Central memory CD8-positive, alpha-beta T cell (primary cell): ENCODE results near the gene MICAL2.
A peak's percentile ranks its signal among the peaks of the same experiment; 100 is the strongest.

ENCODE experiments used
- ATAC-seq: fragments of 150-1000 bp; cut with Tn5 transposase; replicated peaks from 2 replicates; pipeline ENCODE4 v1.10.0; 2022; ENCODE audit warnings: mild to moderate bottlenecking, moderate FRiP score, moderate number of reproducible peaks; ENCODE audit not compliant: poor library complexity, severe bottlenecking; ENCODE audit errors: extremely low read depth
- DNase-seq, 2 donors: peaks; one replicate each; pipeline ENCODE4 v3.0.0; 2021; ENCODE audit warnings: low spot score in 2 of 2
- H3K27ac Mint-ChIP-seq: one replicate; pipeline ENCODE4 v1.8.0; 2022; ENCODE audit warnings: low read depth, mild to moderate bottlenecking, moderate library complexity, mixed read lengths
- H3K27me3 Mint-ChIP-seq: one replicate; pipeline ENCODE4 v1.8.0; 2022; ENCODE audit warnings: mixed read lengths
- H3K36me3 Mint-ChIP-seq: one replicate; pipeline ENCODE4 v1.8.0; 2022; ENCODE audit warnings: mild to moderate bottlenecking, moderate library complexity, mixed read lengths; ENCODE audit not compliant: insufficient read depth
- H3K4me1 Mint-ChIP-seq: one replicate; pipeline ENCODE4 v1.8.0; 2022; ENCODE audit warnings: mixed read lengths
- H3K4me3 Mint-ChIP-seq: one replicate; pipeline ENCODE4 v1.8.0; 2022; ENCODE audit warnings: mild to moderate bottlenecking, moderate library complexity, mixed read lengths
- H3K9me3 Mint-ChIP-seq: one replicate; pipeline ENCODE4 v1.8.0; 2022; ENCODE audit warnings: mixed read lengths

Gene MICAL2

DNA sequence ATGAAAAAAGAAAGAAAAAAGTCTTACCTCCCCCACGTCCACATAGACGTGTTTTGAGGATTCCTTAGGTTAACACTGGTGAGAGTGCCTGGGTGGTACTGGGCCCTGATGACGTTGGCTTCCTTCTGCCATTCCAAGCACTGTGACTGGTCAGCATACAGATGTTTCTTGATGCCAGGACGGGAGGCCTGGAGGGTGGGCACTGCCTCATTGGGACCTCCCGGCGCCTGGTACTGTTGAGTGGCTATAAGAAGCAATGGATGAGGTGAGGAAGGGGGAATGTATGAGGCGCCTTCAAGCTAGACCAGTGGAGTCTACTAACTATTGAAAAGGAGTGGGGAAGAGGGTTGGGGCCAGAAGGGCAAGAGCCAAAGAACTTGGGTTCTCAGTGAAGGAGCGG lies 45.3 kb downstream of the MICAL2 start:
- Mint-ChIP-seq H3K9me3 (no peaks in the 10 kb centered on the region), H3K27me3 (no peaks in the 10 kb centered on the region), H3K36me3 (peaks cover 3% of the 10 kb centered on the region), H3K27ac (peak overlapping the region; percentile 70), H3K4me3 (no peak overlapping the region), H3K4me1 (peaks cover 49% of the 10 kb centered on the region)
- ATAC-seq, result no peak
- no peak for DNase-seq

DNA sequence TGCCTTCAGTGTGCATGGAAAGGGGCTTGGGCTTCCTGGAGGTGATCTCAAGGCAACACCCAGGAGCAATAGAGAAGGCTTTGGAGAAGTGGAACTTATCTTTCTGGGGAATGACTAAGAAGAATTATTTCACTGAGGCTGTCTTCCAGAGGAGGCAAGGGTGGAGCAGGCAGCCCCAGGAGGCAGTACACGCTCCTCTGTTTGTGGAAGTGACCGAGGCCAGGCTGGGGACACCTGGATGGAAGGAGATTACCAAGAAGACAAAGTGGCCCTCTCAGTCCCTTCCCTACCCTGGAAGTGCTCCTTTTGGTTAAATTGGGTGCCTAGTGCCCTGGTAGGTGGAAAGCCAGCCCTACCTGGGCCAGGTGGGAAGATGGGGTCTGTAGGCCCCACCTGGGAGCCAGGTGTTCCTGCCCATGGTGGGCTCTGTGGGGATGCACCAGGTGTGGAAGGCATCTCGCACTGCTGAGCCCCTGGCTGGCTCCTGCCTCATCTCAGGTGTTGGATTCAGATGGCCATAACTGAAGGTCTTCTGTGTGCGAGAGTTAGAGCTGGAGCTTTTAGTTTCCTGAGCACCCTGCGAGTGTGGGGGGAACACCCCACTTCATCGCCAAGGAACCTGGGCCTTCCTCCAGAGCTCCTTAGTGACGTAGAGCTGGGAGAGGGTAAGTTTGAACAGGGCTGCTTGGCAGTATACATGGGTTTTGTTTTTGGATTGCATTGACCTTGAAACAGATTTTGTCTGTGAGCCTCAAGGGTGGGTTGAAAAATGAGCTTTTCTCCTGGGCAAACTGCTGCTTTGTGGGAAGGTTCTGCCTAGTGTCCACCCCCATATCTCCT lies 46.1 kb downstream of the MICAL2 start:
- H3K36me3 Mint-ChIP-seq, result peaks cover 3% of the 10 kb centered on the region

DNA sequence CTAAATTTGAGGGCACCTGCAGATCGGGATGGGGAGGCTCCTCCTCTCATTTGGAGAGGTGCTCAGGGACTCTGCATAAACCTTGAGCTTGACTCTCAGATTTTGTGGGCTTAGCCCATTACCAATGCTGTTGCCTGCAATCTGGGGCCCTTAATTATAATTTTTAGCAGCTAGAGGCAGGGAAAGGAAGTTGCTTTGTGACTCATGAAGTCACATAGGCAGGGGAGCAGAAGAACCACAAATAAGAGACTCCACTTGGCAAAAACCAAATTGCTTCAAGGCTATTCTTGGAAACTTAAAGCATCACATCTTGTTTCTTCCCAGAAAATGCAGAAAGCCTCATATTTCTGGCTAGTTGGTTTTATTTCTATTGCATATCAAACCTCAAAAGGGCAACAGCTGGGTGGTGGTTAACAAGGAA lies 46.9 kb downstream of the MICAL2 start:
- H3K4me1 Mint-ChIP-seq, result peaks cover 48% of the 10 kb centered on the region
- no peak overlapping the region for H3K4me3 Mint-ChIP-seq

More for the DNA sequence above, 46.1 kb downstream of the MICAL2 start:
- Mint-ChIP-seq H3K9me3 (no peaks in the 10 kb centered on the region), H3K27ac (peak overlapping the region; percentile 70), H3K4me3 (no peak overlapping the region), H3K27me3 (no peaks in the 10 kb centered on the region), H3K4me1 (peaks cover 50% of the 10 kb centered on the region)
- no peak for ATAC-seq
- no peak for DNase-seq

DNA sequence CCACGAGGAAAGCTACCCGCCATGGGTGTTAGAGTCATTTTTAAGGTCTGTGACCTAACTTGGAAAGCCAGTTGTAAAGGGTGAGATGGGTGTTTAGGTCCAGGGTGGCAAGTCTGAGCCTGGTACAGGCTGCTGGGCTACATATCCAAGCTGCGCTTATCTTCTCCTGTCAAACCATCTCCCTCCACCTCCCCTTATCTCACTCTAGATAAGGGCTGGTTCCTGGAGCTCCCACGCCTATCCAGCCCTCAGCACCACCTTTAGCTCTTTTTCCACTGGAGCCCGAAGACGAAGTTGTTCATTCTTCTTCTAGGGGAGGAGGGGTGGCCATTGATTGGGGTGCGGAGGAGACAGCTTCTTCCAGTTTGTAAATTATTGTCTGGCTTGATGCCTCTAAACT lies 48.5 kb downstream of the MICAL2 start:
- DNase-seq, result no peak
- H3K27ac Mint-ChIP-seq, result no peak overlapping the region
- H3K4me1 Mint-ChIP-seq, result peaks cover 40% of the 10 kb centered on the region
- H3K36me3 Mint-ChIP-seq, result no peaks in the 10 kb centered on the region
- no peaks in the 10 kb centered on the region for H3K9me3 Mint-ChIP-seq
- no peak overlapping the region for H3K4me3 Mint-ChIP-seq
- no peaks in the 10 kb centered on the region for H3K27me3 Mint-ChIP-seq
- ATAC-seq, result no peak

More for the DNA sequence above, 46.9 kb downstream of the MICAL2 start:
- DNase-seq (no peak), ATAC-seq (peak; percentile 62)
- peaks cover 3% of the 10 kb centered on the region for H3K36me3 Mint-ChIP-seq
- no peaks in the 10 kb centered on the region for H3K27me3 Mint-ChIP-seq
- no peaks in the 10 kb centered on the region for H3K9me3 Mint-ChIP-seq
- H3K27ac Mint-ChIP-seq, result peak overlapping the region; percentile 70

DNA sequence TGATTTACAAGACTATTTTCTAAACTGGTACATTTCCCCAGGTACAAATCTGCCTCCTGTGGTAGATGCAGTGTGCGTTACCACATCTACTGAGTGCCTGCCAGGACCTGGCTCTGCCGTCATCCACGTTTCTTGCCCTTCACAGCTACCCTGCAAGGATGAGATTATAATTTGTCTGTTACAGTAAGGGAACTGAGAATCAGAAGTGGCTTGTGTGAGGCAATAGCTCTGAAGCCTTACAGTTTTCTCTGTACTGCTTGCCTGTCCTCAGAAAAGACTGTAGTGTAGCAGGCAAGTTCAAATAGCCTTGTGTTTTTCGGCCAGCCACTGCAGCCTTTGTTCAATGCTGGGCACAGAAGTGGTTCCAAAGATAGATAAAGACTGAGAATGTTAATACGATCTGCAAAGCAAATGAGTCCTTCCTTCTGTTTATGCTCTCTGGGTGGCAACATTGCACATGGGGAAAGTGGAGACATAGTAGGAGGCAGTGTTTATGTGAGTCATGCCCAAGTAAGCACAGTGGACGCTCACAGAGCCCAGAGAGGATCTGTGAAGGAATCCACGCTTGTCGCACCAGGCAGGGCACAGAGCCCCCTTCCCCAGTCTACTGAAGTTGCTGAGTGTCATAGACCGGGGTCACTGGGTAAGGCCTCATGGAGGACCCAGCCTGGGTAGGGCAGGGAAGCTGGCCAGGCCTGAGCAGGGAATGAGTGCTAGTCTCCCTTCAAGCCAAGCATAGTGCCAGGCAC lies 49.1 kb downstream of the MICAL2 start:
- Mint-ChIP-seq H3K27ac (no peak overlapping the region), H3K27me3 (no peaks in the 10 kb centered on the region), H3K9me3 (no peaks in the 10 kb centered on the region), H3K36me3 (no peaks in the 10 kb centered on the region), H3K4me1 (peaks cover 38% of the 10 kb centered on the region), H3K4me3 (no peak overlapping the region)
- ATAC-seq, result no peak
- no peak for DNase-seq

DNA sequence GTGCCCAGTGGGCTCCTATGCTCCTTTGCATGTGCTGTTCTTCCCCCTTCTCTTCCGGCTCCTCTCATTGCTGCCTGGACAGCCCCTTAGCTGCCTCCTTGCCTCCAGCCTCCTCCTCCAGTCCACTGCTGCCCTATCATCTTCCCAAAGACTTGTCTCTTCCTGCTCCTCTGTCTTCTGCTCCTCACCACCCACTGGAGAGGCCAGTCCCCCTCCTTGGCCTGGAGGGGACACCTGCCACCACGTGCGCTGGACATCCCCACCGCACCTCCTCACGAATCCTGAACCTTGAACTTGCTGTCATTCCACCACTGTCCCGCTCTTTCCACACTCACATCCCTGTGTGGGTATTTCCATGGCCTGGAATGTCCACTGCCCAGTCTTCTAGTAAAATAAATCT lies 49.8 kb downstream of the MICAL2 start:
- no peaks in the 10 kb centered on the region for H3K9me3 Mint-ChIP-seq
- peaks cover 4% of the 10 kb centered on the region for H3K36me3 Mint-ChIP-seq
- no peaks in the 10 kb centered on the region for H3K27me3 Mint-ChIP-seq
- DNase-seq (no peak), ATAC-seq (no peak)
- peak overlapping the region; percentile 53 for H3K27ac Mint-ChIP-seq
- peaks cover 37% of the 10 kb centered on the region for H3K4me1 Mint-ChIP-seq
- H3K4me3 Mint-ChIP-seq, result no peak overlapping the region

DNA sequence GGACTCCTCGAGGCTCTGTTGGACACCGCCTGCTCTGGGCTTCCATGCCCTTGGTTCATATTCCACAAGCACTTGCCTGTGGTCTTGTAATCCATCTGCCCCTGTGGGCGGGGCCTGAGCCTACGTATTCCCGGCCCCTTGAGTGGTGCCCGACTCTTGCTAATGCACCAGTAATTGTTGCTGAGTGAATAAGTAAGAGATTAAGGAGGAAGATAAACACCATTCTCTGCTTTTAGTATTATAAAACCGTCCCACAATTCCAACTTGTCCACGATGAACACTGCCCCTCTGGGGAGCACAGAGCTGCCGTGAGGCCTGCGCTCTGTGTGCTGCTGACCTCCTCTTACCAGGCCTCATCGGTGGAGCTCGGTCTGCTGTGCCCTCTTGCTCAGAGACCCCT lies 50.3 kb downstream of the MICAL2 start:
- H3K27ac Mint-ChIP-seq, result peak overlapping the region; percentile 53
- no peaks in the 10 kb centered on the region for H3K9me3 Mint-ChIP-seq
- no peaks in the 10 kb centered on the region for H3K27me3 Mint-ChIP-seq
- H3K4me1 Mint-ChIP-seq, result peaks cover 33% of the 10 kb centered on the region
- ATAC-seq (no peak), DNase-seq (no peak)
- peaks cover 4% of the 10 kb centered on the region for H3K36me3 Mint-ChIP-seq
- H3K4me3 Mint-ChIP-seq, result no peak overlapping the region

DNA sequence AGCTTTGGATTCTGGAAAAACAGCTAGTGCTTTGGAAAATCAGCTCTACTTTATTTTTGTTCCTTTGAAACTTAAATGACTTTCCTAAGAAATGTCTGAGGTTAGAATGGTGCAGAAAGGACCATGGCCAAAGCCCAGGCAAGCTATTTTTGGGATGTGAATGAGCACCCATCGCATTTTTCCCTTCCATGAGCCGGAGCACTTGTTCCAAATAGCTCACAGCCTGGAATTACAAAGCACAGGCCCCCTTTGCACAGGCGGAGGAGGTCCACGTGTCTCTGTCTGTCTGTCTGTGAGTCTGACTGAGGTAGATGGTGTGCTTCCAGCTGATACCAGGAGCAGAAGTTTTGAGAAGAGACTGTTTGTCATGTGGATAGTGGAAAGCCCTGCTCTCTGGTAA lies 50.7 kb downstream of the MICAL2 start:
- Mint-ChIP-seq H3K36me3 (peaks cover 4% of the 10 kb centered on the region), H3K4me3 (no peak overlapping the region), H3K4me1 (peaks cover 28% of the 10 kb centered on the region), H3K27me3 (no peaks in the 10 kb centered on the region), H3K27ac (no peak overlapping the region), H3K9me3 (no peaks in the 10 kb centered on the region)
- no peak for DNase-seq
- no peak for ATAC-seq

DNA sequence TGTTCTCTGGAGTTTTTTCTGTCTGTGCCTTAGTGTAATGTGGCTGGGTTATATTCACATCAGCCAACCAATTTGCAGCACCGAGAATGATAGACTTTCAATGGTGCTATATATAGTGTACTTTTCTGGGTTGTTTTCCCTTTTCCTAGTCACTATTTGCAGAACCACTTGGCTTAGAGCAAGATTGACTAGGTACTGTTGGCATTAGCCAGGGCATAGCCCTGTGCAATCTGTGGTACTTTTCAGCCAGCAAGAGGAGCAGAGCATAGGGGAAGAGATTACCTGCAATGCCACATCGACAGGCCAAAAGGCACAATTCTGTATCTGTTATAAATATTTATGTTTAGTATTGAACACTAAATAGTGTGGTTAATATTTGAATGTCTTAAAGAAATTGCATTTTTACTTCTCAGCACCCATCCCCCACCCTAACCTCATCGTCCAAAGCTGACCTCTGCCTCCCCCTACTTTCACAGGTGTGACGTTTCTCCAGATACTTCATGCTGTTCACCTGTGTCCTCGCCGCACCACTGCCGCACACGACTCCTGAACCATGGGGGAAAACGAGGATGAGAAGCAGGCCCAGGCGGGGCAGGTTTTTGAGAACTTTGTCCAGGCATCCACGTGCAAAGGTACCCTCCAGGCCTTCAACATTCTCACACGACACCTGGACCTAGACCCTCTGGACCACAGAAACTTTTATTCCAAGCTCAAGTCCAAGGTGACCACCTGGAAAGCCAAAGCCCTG lies 51.4 kb downstream of the MICAL2 start:
- Mint-ChIP-seq H3K9me3 (no peaks in the 10 kb centered on the region), H3K4me3 (no peak overlapping the region), H3K36me3 (peaks cover 4% of the 10 kb centered on the region), H3K27ac (no peak overlapping the region), H3K4me1 (peaks cover 28% of the 10 kb centered on the region), H3K27me3 (no peaks in the 10 kb centered on the region)
- DNase-seq, result no peak
- no peak for ATAC-seq

DNA sequence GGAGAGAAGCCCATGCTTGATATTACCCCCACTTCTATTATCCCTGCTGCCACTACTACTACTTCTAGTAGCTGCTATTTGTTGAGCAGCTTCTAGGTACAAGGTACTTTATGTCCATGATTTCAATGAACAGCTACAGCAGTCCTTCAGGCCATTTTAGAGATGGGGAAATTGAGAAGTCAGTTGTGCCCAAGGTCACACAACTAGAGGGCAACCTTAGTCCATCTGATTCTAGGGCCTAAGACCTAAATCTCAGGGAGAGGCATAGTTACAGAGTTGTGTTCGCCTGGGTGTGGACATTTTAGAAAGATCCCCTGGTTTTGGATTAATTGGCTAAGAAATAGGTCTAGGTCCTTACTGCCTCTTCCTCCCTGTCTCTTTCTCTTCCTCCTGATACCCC lies 52.3 kb downstream of the MICAL2 start:
- DNase-seq (no peak), ATAC-seq (no peak)
- Mint-ChIP-seq H3K36me3 (peaks cover 4% of the 10 kb centered on the region), H3K27ac (no peak overlapping the region), H3K27me3 (no peaks in the 10 kb centered on the region), H3K4me3 (no peak overlapping the region), H3K9me3 (no peaks in the 10 kb centered on the region), H3K4me1 (peaks cover 25% of the 10 kb centered on the region)

DNA sequence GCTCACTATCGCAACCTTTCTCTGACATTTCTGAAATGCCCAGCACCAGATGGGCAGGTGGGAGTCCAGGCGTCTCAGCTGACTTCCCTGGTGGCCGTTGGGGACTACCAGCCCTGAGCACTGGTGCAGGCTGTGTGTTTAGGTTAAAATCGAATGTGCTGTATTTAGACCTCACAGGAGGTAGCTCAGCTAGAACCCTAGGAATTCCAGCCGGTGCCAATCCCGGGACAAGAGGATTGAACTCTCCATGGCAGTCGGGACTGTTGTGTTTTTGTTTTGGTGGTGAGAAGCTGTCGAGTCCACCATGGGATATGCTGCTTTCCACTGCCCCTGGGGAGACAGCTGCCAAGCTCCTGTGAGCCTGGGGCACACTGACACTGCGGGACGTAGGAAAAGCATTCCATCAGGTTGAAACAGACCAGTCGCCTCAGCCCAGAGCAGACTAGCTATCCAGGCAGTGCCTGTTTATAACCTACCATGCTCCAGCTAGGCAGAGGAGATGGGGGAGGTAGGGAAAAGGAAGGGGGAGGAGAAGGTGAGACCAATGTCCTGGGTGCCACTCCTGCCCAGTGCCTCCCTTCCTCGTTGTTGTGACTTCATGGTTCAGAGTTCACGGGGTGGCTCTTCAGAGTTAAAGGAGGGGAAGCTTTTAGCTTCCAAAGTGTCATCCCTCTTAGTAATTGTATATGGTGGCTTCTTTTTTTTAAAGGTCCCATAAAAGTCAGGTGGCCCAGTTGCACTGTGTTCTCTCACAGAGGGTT lies 53.0 kb downstream of the MICAL2 start:
- no peak for ATAC-seq
- Mint-ChIP-seq H3K9me3 (no peaks in the 10 kb centered on the region), H3K36me3 (peaks cover 4% of the 10 kb centered on the region), H3K27ac (no peak overlapping the region), H3K4me1 (peaks cover 24% of the 10 kb centered on the region), H3K4me3 (no peak overlapping the region), H3K27me3 (no peaks in the 10 kb centered on the region)
- no peak for DNase-seq
